Esophagus muscularis mucosa (tissue), 4 donors: ENCODE measurements around the gene FGD6.

Experiments
- CTCF ChIP-seq, 3 experiments: fragments of 200-600 bp in 2 of 3; fragments of 450-650 bp in 1 of 3; sonication (generic) in 2 of 3; IDR thresholded peaks; one replicate each; pipeline ENCODE4 v1.5.1; 2017 to 2019; ENCODE audit warnings: antibody characterized with exemption in 3 of 3, mild to moderate bottlenecking in 2 of 3, moderate library complexity in 1 of 3
- EP300 ChIP-seq: sonication (generic); formaldehyde crosslinking; IDR thresholded peaks from one replicate; pipeline ENCODE4 v1.6.1; 2017; ENCODE audit warnings: antibody characterized with exemption
- POLR2A ChIP-seq: fragments of 450-650 bp; IDR thresholded peaks from one replicate; pipeline ENCODE4 v1.6.1; 2017; ENCODE audit warnings: antibody characterized with exemption, moderate library complexity, mild to moderate bottlenecking, low read depth
- POLR2AphosphoS5 ChIP-seq, 2 donors: sonication (generic); formaldehyde crosslinking; IDR thresholded peaks; one replicate each; pipeline ENCODE4 v1.6.1; 2017; ENCODE audit warnings: antibody characterized with exemption in 2 of 2

DNA sequence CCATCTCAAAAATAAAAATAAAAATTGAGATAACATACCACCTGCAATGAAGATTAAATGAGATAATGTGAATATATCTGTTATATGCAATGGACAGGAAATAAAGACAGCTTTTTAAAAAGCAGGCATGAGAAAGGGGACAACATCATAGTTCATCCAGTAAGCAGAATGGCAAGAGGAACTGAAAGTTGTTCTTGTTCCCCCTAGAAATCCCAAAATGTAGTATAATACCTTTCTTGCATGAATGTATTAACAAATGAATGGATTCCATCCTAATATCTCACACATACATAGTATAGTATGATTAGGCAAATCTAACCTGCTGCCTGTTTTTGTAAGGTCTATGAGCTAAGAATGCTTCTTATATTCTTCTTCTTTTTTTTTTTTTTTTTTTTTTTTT lies 31.4 kb downstream of the FGD6 start:
- TF ChIP-seq POLR2A, result no peak
- no peak for TF ChIP-seq POLR2AphosphoS5 (IDR thresholded peaks at IDR 0.05)
- no peak for TF ChIP-seq CTCF (IDR thresholded peaks at IDR 0.05)
- TF ChIP-seq EP300, result no peak
